Measurements from ENCODE around the gene GXYLT1.

DNA sequence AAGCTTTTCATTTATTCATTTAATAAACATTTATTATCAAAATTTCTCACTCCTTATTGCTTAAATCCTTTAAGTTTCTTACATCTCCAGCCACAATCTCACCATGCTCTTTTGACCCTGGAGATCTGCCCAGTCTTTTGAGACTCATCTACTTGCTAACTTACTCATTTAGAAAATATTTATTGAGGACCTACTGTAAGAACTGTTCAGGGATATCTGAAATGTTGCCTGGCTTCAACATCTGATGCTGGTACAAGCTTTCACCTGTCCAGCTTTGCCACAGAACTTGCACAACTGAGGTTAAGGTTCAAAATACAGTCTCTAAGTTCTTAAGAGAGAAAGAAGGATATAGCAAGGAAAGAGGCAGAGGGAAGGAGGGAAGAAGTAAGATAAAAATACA is 17.5 kb upstream of the GXYLT1 start:
- TF ChIP-seq, protein P1, sequence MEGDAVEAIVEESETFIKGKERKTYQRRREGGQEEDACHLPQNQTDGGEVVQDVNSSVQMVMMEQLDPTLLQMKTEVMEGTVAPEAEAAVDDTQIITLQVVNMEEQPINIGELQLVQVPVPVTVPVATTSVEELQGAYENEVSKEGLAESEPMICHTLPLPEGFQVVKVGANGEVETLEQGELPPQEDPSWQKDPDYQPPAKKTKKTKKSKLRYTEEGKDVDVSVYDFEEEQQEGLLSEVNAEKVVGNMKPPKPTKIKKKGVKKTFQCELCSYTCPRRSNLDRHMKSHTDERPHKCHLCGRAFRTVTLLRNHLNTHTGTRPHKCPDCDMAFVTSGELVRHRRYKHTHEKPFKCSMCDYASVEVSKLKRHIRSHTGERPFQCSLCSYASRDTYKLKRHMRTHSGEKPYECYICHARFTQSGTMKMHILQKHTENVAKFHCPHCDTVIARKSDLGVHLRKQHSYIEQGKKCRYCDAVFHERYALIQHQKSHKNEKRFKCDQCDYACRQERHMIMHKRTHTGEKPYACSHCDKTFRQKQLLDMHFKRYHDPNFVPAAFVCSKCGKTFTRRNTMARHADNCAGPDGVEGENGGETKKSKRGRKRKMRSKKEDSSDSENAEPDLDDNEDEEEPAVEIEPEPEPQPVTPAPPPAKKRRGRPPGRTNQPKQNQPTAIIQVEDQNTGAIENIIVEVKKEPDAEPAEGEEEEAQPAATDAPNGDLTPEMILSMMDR (IDR thresholded peaks at IDR 0.05), result no peak
- no peak for TF ChIP-seq POLR2A (IDR thresholded peaks at IDR 0.05)
